ENCODE results near the gene CRY2. TPM values are rescaled to one million over a fixed set of nuclear protein-coding genes. Genes with fewer than 3 reads are reported as not detected.

The CRY2 gene
- total RNA-seq, 1 donor from 2014 or later = 7.1 TPM

- peak; percentile 97 to 100 for DNase-seq (ENCODE audit: low read depth in 2 of 2)
Measured at GRCh38 chr11:45917623-45918330, 70.5 kb downstream of the CRY2 start, which contains the start of gene PEX16. Gene PEX16 (minus strand): TSS chr11:45917877. CDS start chr11:45917811, 66 bp downstream.

- peak; percentile 76 to 80 for DNase-seq (ENCODE audit: low read depth in 2 of 2)
Measured at GRCh38 chr11:45918331-45918941, 71.2 kb downstream of the CRY2 start.

DNA sequence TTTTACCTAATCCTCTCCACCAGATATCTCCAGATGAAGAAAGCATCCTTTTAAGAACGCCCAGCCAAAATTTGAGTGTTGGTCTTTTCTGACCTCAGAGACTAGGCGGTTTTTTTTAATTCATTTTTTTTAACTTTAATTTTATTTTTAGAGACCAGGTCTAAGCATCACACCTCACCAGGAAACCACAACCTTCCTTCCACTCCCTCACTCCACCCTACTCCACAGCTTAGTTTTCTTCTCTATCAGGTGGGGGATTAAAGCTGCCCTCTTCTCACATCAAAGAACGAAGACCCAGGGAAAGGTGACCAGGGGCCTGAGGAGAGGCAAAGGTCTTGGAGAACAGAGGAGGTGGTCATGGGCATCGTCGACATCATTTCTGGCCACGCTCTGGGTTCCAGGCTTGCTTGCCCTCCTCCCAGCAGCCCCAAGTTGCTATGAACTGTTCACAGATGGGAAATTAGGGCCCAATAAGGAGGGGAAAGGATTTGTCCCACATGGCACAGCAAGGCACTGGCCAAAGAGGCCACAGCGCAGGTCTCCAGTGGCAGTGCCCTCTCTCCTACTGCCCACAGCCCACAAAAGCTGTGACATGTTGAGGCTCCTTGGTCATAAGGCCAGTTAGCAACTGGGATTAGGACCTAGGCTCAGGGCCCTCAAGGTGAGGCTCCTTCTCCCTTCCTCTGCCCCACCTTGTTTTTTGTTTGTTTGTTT is 71.8 kb downstream of the CRY2 start:
- DNase-seq (ENCODE audit: low read depth in 2 of 2) = no peak

GRCh38 chr11:45919806-45920530 is 72.7 kb downstream of the CRY2 start:
- no peak for DNase-seq (ENCODE audit: low read depth in 2 of 2)

DNA sequence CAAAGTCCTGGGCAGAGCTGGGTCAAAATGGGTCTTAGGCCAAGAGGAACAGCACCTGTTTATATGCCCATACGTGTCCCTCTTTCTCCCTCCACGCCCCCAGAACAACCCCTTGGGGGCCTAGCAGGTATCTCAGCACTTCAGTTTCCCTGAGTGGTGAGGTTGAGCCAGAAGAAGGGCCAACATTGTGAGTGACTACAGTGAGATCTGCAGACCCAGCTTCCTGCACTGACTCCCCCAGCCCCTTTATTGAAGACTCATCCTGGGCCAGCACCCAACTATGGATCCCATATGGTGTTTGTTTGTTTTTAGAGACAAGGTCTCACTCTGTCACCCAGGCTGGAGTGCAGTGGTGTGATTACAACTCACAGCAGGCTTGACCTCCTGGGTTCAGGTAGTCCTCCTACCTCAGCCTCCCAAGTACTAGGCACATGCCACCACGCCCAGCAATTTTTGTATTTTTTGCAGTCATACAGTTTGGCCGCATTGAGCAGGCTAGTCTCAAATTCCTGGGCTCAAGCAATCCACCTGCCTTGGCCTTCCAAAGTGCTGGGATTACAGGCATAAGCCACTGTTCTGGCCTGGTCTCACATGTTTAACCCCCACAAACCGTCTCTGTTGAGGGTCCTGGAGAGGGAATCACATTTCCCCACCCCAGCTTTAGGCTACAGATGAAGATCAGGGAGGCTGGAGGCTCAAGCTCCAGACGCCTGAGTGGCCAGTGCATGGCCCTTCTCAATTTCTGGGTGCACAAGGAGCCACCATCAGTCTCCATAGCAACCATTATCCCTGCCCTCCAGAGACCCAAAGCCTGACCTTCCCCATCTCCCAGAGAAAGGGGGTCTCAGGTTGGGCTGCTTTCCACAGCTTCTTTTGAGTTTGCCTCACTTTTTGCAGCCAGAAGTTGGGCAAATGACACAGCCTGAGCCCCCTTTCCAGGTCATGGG is 73.5 kb downstream of the CRY2 start:
- DNase-seq (ENCODE audit: low read depth in 2 of 2) = no peak

DNA sequence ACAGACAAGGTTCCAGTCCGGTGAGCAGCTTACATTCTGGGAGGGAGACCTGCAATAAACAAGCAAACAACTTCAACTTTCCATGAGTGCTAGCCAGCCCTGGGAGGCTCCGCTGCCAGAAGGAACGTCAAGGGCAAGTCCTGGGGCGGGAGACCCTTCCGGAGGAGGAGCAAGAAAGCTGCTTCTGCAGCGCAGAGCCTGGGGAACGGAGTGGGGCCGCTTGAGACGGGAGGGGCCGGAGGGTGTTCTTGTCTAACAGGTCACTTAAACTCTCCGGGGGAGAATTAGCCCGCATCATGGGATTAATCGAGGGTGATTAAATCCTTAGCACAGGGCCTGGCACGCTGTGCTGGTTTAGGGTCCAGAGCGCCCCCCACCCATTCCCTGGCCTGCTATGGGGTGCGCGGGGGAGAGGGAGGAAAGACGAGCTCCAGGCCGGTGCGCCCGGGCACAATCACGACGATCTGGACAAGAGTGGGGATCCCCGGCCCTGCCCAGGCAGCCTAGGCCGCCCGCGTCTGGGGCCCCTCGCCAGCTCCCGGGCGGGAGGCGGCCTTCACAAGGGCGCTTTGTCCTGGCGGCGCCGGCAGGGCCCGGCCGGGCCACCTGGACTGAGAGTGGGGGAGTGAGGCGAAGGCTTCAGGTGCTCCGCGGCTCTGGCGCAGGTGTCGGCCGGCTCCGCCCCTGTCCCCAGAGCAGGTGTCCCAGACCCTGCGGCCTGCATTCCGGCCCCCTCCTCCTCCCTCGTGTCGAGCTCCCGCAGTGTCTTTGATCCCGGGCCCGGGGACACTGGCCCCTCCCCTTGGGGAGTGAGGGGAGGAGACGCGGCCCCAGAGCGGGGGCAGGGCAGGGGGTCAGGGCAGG is 74.5 kb downstream of the CRY2 start:
- DNase-seq (ENCODE audit: low read depth in 2 of 2) = no peak

GRCh38 chr11:45922425-45923082 is 75.3 kb downstream of the CRY2 start, which contains the start of gene LARGE2:
Gene LARGE2 (plus strand): TSS chr11:45922656. CDS start chr11:45922883, 227 bp downstream.
- DNase-seq (ENCODE audit: low read depth in 2 of 2) = no peak

DNA sequence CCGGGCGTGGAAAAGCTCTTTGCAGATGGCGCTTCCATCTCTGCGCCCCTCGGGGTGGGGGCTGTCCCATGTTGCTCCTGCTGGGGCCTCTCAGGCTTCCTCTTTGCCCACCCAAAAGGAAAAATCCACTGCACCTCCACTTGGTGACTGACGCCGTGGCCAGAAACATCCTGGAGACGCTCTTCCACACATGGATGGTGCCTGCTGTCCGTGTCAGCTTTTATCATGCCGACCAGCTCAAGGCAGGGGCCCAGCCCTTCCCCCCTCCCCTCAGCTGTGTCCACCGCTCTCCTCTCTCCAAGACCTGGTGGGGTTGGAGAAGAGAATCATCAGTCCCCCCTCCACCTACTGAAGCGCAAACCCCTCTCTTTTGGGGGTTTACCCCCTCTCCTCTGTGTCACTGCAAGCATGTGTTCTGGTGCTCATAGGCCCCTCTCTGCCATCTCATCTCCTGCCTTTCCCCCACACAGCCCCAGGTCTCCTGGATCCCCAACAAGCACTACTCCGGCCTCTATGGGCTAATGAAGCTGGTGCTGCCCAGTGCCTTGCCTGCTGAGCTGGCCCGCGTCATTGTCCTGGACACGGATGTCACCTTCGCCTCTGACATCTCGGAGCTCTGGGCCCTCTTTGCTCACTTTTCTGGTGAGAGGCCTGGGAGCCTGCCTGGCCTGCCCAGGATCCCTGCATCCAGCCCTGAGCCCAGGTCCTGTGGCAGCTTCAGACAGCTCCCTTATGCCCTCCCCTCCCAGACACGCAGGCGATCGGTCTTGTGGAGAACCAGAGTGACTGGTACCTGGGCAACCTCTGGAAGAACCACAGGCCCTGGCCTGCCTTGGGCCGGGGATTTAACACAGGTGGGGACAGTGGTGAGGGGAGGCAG is 77.0 kb downstream of the CRY2 start:
- DNase-seq (ENCODE audit: low read depth in 2 of 2) = no peak

- DNase-seq (ENCODE audit: low read depth in 2 of 2) = no peak
Measured at GRCh38 chr11:45924927-45925326, 77.7 kb downstream of the CRY2 start.

- no peak for DNase-seq (ENCODE audit: low read depth in 2 of 2)
Measured at GRCh38 chr11:45925550-45925949, 78.3 kb downstream of the CRY2 start.

DNA sequence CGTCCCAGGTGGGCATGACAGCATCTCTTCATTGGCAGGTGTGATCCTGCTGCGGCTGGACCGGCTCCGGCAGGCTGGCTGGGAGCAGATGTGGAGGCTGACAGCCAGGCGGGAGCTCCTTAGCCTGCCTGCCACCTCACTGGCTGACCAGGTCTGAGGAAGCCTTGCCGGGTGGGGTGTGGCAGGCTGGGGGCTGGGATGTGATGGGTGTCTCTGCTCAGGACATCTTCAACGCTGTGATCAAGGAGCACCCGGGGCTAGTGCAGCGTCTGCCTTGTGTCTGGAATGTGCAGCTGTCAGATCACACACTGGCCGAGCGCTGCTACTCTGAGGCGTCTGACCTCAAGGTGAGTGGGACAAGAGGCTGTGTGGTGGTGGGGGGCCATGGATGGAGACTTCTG is 78.7 kb downstream of the CRY2 start:
- DNase-seq (ENCODE audit: low read depth in 2 of 2) = no peak

- no peak for DNase-seq (ENCODE audit: low read depth in 2 of 2)
Measured at GRCh38 chr11:45926536-45927331, 79.5 kb downstream of the CRY2 start.

GRCh38 chr11:45927332-45927683 is 80.0 kb downstream of the CRY2 start:
- DNase-seq (ENCODE audit: low read depth in 2 of 2) = no peak

- no peak for DNase-seq (ENCODE audit: low read depth in 2 of 2)
Measured at GRCh38 chr11:45927684-45928413, 80.6 kb downstream of the CRY2 start.

DNA sequence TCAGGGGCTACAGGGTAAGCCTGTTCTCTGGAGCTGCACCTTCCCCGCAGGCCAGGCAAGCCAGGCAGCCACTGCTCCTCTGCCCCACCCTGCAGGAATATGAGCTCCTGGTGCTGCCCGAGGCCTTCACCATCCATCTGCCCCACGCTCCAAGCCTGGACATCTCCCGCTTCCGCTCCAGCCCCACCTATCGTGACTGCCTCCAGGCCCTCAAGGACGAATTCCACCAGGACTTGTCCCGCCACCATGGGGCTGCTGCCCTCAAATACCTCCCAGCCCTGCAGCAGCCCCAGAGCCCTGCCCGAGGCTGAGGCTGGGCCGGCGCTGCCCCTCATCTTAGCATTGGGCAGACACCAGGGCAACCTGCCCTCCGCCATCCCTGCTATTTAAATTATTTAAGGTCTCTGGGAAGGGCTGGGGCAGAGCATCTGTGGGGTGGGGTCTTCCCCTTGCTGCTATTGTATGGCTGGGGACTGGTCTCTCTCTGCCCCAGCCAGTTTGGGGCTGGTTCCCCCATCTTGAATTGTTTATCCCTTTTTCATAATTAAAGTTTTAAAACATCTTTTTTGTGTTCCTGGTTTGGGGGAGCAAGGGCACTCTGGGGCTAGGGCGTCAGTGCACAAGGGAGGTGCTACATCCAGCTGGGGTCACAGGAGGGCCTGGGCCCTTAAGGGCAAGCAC is 81.4 kb downstream of the CRY2 start:
- DNase-seq (ENCODE audit: low read depth in 2 of 2) = no peak

- no peak for DNase-seq (ENCODE audit: low read depth in 2 of 2)
Measured at GRCh38 chr11:45929486-45930030, 82.3 kb downstream of the CRY2 start.

Data from lung microvascular endothelial cell (primary cell).